Fibroblast of villous mesenchyme (primary cell): Measurements from ENCODE around the gene TFAP2C. TPM values are rescaled to one million over a fixed set of nuclear protein-coding genes. Genes with fewer than 3 reads are reported as not detected.

ENCODE experiments used
- DNase-seq: peaks from one replicate; pipeline ENCODE4 v3.0.0-alpha.2; 2010; ENCODE audit warnings: low read depth
- H3K4me3 ChIP-seq: 2 replicates; pipeline ENCODE4 v1.5.1; 2011; ENCODE audit warnings: low read depth, mild to moderate bottlenecking, low read length
- small RNA-seq: library from RNA; depleted of rRNA; stranded (forward); fragments of <200 nt; gene quantifications from one replicate; pipeline ENCODE3, GENCODE V24; 2012
- total RNA-seq: library from RNA; depleted of rRNA; stranded (reverse); fragments of >200 nt; gene quantifications from 2 replicates; pipeline ENCODE4 v1.2.3, GENCODE V29; 2012
- TF ChIP-seq, protein P1 (sequence below): IDR thresholded peaks from 2 replicates; pipeline ENCODE4 v1.5.1; 2012; ENCODE audit warnings: low read depth, mild to moderate bottlenecking, low read length; ENCODE audit not compliant: insufficient read depth

The TFAP2C gene
- total RNA-seq, 1 donor, result 18.1 TPM

DNA sequence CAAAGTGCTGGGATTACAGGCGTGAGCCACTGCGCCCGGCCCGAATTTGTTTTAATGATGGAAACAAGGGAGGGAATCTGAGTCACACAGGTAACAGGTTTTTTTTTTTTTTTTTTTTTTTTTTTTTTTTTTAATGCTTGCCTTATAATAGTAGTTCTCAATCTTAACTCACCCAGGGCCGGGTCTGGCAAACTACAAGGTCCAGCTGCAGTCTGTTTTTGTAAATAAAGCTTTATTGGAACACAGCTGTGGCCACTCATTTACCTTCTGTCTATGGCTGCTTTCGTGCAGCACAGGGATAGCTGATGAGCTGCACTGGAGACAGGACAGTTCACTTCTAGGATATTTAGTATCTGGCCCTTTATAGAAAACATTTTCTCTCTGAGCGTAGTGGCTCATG is 58.0 kb downstream of the TFAP2C start:
- no peak for DNase-seq
- H3K4me3 ChIP-seq, result no peak overlapping the region
- TF ChIP-seq, protein P1, sequence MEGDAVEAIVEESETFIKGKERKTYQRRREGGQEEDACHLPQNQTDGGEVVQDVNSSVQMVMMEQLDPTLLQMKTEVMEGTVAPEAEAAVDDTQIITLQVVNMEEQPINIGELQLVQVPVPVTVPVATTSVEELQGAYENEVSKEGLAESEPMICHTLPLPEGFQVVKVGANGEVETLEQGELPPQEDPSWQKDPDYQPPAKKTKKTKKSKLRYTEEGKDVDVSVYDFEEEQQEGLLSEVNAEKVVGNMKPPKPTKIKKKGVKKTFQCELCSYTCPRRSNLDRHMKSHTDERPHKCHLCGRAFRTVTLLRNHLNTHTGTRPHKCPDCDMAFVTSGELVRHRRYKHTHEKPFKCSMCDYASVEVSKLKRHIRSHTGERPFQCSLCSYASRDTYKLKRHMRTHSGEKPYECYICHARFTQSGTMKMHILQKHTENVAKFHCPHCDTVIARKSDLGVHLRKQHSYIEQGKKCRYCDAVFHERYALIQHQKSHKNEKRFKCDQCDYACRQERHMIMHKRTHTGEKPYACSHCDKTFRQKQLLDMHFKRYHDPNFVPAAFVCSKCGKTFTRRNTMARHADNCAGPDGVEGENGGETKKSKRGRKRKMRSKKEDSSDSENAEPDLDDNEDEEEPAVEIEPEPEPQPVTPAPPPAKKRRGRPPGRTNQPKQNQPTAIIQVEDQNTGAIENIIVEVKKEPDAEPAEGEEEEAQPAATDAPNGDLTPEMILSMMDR, result no peak

DNA sequence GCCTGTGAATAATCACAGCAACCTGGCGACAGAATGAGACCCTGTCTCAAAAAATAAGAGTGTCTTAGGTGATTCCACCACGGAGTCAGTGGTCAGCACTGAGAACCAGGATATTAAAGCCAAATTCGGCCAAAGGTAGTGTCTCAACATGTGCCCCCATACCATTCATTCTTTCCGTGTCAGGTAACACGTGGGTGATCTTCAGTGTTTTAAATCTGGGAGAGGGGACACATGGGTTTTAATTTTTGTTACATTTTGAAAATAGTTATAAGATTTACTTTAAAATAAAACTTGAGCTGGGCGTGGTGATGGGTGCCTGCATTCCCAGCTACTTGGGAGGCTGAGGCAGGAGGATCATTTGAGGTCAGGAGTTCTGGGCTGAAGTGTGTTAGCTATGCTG is 59.0 kb downstream of the TFAP2C start:
- no peak overlapping the region for H3K4me3 ChIP-seq
- TF ChIP-seq, protein P1, result no peak
- DNase-seq, result no peak

Small RNAs within 50 kb of the gene (small RNA-seq; reads per million reads assigned to genes)
- gene RN7SL170P, result not detected
- not detected for gene RNU6-1146P

Other genes with a start within 250 kb of the TFAP2C start
- gene AURKA, start 237.1 kb upstream of the TFAP2C start, total RNA-seq, result 22.9 and 57.0 TPM in 2 replicates
- 22.9 and 40.6 TPM in 2 replicates for gene CSTF1, start 236.7 kb upstream of the TFAP2C start, total RNA-seq
- 1.3 and 3.5 TPM in 2 replicates for gene CASS4, start 217.0 kb upstream of the TFAP2C start, total RNA-seq
- 63.5 and 80.3 TPM in 2 replicates for gene RTF2, start 160.7 kb upstream of the TFAP2C start, total RNA-seq
- not detected in 2 replicates for gene FAM209A, start 104.6 kb upstream of the TFAP2C start, total RNA-seq
- gene FAM209B, start 96.1 kb upstream of the TFAP2C start, total RNA-seq, result not detected in 2 replicates